ENCODE measurements around the gene FXR2.

The FXR2 gene

GRCh38 chr17:7583253-7584109 is 31.2 kb downstream of the FXR2 start, which contains the start of gene MPDU1:
TSS of gene MPDU1 (plus strand) at chr17:7583852. CDS start at chr17:7583863, 11 bp downstream.
- Histone ChIP-seq H3K4me3 (ENCODE audit: insufficient read length, low read depth) (peak within 1 kb of the TSS; percentile 74), H3K36me3 (ENCODE audit: insufficient read depth, insufficient read length, low read length) (peaks cover 56% of the 10 kb centered on the region), H3K4me1 (ENCODE audit: insufficient read depth, insufficient read length) (peaks cover 13% of the 10 kb centered on the region)

GRCh38 chr17:7582396-7583252 is 32.1 kb downstream of the FXR2 start:
- DNase-seq (ENCODE audit: low read depth, low spot score) = no peak
- peaks cover 14% of the 10 kb centered on the region for H3K4me1 ChIP-seq (ENCODE audit: insufficient read depth, insufficient read length)
- H3K4me3 ChIP-seq (ENCODE audit: insufficient read length, low read depth) = peak overlapping the region; percentile 74
- no peaks in the 10 kb centered on the region for H3K9me3 ChIP-seq (ENCODE audit: insufficient read depth, low read length)
- H3K27me3 ChIP-seq (ENCODE audit: insufficient read depth, insufficient read length) = no peaks in the 10 kb centered on the region
- TF ChIP-seq SUZ12 (IDR thresholded peaks at IDR 0.05; ENCODE audit: extremely low read depth, insufficient read depth, insufficient read length) (no peak), YY1 (IDR thresholded peaks at IDR 0.05; ENCODE audit: insufficient read depth, insufficient read length) (no peak), ZNF274 (IDR thresholded peaks at IDR 0.05; ENCODE audit: low read depth, low read length) (no peak)
- H3K36me3 ChIP-seq (ENCODE audit: insufficient read depth, insufficient read length, low read length) = peaks cover 55% of the 10 kb centered on the region
- peak overlapping the region; percentile 93 for H3K9ac ChIP-seq (ENCODE audit: insufficient read length, low read depth)

More at GRCh38 chr17:7583253-7584109, 31.2 kb downstream of the FXR2 start, which contains the start of gene MPDU1:
- DNase-seq (ENCODE audit: low read depth, low spot score) = peak; percentile 89
- Histone ChIP-seq H3K9ac (ENCODE audit: insufficient read length, low read depth) (peak within 1 kb of the TSS; percentile 93), H3K27me3 (ENCODE audit: insufficient read depth, insufficient read length) (no peaks in the 10 kb centered on the region), H3K9me3 (ENCODE audit: insufficient read depth, low read length) (no peaks in the 10 kb centered on the region)
- TF ChIP-seq ZNF274 (IDR thresholded peaks at IDR 0.05; ENCODE audit: low read depth, low read length) (no peak), YY1 (IDR thresholded peaks at IDR 0.05; ENCODE audit: insufficient read depth, insufficient read length) (peak; percentile 78)

GRCh38 chr17:7580604-7581575 is 33.8 kb downstream of the FXR2 start:
- Histone ChIP-seq H3K4me1 (ENCODE audit: insufficient read depth, insufficient read length) (peaks cover 12% of the 10 kb centered on the region), H3K36me3 (ENCODE audit: insufficient read depth, insufficient read length, low read length) (peaks cover 61% of the 10 kb centered on the region), H3K9ac (ENCODE audit: insufficient read length, low read depth) (peak overlapping the region; percentile 32), H3K9me3 (ENCODE audit: insufficient read depth, low read length) (no peaks in the 10 kb centered on the region), H3K27me3 (ENCODE audit: insufficient read depth, insufficient read length) (no peaks in the 10 kb centered on the region), H3K4me3 (ENCODE audit: insufficient read length, low read depth) (no peak overlapping the region)
- no peak for DNase-seq (ENCODE audit: low read depth, low spot score)
- TF ChIP-seq YY1 (IDR thresholded peaks at IDR 0.05; ENCODE audit: insufficient read depth, insufficient read length) = no peak
- no peak for TF ChIP-seq ZNF274 (IDR thresholded peaks at IDR 0.05; ENCODE audit: low read depth, low read length)
- TF ChIP-seq SUZ12 (IDR thresholded peaks at IDR 0.05; ENCODE audit: extremely low read depth, insufficient read depth, insufficient read length) = no peak

- TF ChIP-seq ZNF274 (IDR thresholded peaks at IDR 0.05; ENCODE audit: low read depth, low read length) (no peak), YY1 (IDR thresholded peaks at IDR 0.05; ENCODE audit: insufficient read depth, insufficient read length) (no peak), SUZ12 (IDR thresholded peaks at IDR 0.05; ENCODE audit: extremely low read depth, insufficient read depth, insufficient read length) (no peak)
- H3K4me3 ChIP-seq (ENCODE audit: insufficient read length, low read depth) = no peak overlapping the region
- H3K9ac ChIP-seq (ENCODE audit: insufficient read length, low read depth) = no peak overlapping the region
- peaks cover 64% of the 10 kb centered on the region for H3K36me3 ChIP-seq (ENCODE audit: insufficient read depth, insufficient read length, low read length)
- H3K27me3 ChIP-seq (ENCODE audit: insufficient read depth, insufficient read length) = no peaks in the 10 kb centered on the region
- peaks cover 12% of the 10 kb centered on the region for H3K4me1 ChIP-seq (ENCODE audit: insufficient read depth, insufficient read length)
- no peaks in the 10 kb centered on the region for H3K9me3 ChIP-seq (ENCODE audit: insufficient read depth, low read length)
- no peak for DNase-seq (ENCODE audit: low read depth, low spot score)
Measured at GRCh38 chr17:7579834-7580603, 34.7 kb downstream of the FXR2 start.

- H3K27me3 ChIP-seq (ENCODE audit: insufficient read depth, insufficient read length) = no peaks in the 10 kb centered on the region
- no peaks in the 10 kb centered on the region for H3K9me3 ChIP-seq (ENCODE audit: insufficient read depth, low read length)
- H3K36me3 ChIP-seq (ENCODE audit: insufficient read depth, insufficient read length, low read length) = peaks cover 72% of the 10 kb centered on the region
- H3K4me1 ChIP-seq (ENCODE audit: insufficient read depth, insufficient read length) = peaks cover 12% of the 10 kb centered on the region
- no peak within 1 kb of the TSS for H3K9ac ChIP-seq (ENCODE audit: insufficient read length, low read depth)
- no peak within 1 kb of the TSS for H3K4me3 ChIP-seq (ENCODE audit: insufficient read length, low read depth)
- TF ChIP-seq SUZ12 (IDR thresholded peaks at IDR 0.05; ENCODE audit: extremely low read depth, insufficient read depth, insufficient read length) = no peak
- TF ChIP-seq ZNF274 (IDR thresholded peaks at IDR 0.05; ENCODE audit: low read depth, low read length) = no peak
- no peak for TF ChIP-seq YY1 (IDR thresholded peaks at IDR 0.05; ENCODE audit: insufficient read depth, insufficient read length)
- no peak for DNase-seq (ENCODE audit: low read depth, low spot score)
Measured at GRCh38 chr17:7579001-7579833, 35.5 kb downstream of the FXR2 start, which contains the start of gene CD68. TSS of gene CD68 (plus strand) at chr17:7579638. CDS start at chr17:7579678, 40 bp downstream.
